Measurements from ENCODE around the gene SALL4.

DNA sequence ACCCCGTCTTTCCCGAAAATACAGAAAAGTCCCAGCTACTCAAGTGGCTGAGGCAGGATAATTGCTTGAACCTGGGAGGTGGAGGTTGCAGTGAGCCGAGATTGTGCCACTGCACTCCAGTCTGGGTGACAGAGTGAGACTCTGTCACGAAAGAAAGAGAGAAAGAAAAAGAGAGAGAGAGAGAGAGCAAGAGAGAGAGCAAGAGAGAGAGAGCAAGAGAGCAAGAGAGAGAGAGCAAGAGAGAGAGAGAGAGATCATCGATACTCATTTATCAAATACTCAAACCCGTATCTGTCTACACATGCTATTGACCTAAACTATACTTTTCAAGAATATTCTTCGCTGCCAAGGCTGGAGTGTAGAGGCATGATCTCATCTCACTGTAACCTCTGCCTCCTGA is 28.2 kb upstream of the SALL4 start:
- TF ChIP-seq, protein P1, sequence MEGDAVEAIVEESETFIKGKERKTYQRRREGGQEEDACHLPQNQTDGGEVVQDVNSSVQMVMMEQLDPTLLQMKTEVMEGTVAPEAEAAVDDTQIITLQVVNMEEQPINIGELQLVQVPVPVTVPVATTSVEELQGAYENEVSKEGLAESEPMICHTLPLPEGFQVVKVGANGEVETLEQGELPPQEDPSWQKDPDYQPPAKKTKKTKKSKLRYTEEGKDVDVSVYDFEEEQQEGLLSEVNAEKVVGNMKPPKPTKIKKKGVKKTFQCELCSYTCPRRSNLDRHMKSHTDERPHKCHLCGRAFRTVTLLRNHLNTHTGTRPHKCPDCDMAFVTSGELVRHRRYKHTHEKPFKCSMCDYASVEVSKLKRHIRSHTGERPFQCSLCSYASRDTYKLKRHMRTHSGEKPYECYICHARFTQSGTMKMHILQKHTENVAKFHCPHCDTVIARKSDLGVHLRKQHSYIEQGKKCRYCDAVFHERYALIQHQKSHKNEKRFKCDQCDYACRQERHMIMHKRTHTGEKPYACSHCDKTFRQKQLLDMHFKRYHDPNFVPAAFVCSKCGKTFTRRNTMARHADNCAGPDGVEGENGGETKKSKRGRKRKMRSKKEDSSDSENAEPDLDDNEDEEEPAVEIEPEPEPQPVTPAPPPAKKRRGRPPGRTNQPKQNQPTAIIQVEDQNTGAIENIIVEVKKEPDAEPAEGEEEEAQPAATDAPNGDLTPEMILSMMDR (IDR thresholded peaks at IDR 0.05; ENCODE audit: insufficient read depth, low read length, poor library complexity, severe bottlenecking), result no peak
- no peak for TF ChIP-seq EZH2phosphoT487 (conservative IDR thresholded peaks at IDR 0.05; ENCODE audit: low read length)
